Stomach smooth muscle (tissue), 2 donors: Measurements from ENCODE around the gene TYRO3.
"Not testable (repeated sequence)": the region's sequence is repeated elsewhere in the genome, so short reads cannot be mapped to it uniquely, and the experiment has no call there.

Experiments used
- H3K27ac ChIP-seq: one replicate; pipeline ENCODE4 v1.7.0; 2013; ENCODE audit warnings: mild to moderate bottlenecking, low read length, inconsistent platforms
- H3K27me3 ChIP-seq, 2 donors: one replicate each; pipeline ENCODE4 v1.7.0; 2013; ENCODE audit warnings: low read length in 2 of 2; ENCODE audit not compliant: insufficient read depth in 2 of 2, control insufficient read depth in 1 of 2
- H3K36me3 ChIP-seq, 2 donors: one replicate each; pipeline ENCODE4 v1.7.0; 2013; ENCODE audit warnings: low read length in 2 of 2; ENCODE audit not compliant: control insufficient read depth in 2 of 2, insufficient read depth in 2 of 2
- H3K4me1 ChIP-seq: one replicate; pipeline ENCODE4 v1.7.0; 2013; ENCODE audit warnings: low read length; ENCODE audit not compliant: control insufficient read depth, insufficient read depth
- H3K4me3 ChIP-seq, 2 donors: one replicate each; pipeline ENCODE4 v1.7.0; 2013; ENCODE audit warnings: low read length in 2 of 2
- H3K9ac ChIP-seq, 2 donors: one replicate each; pipeline ENCODE4 v1.7.0; 2013; ENCODE audit warnings: low read length in 2 of 2, mild to moderate bottlenecking in 1 of 2
- H3K9me3 ChIP-seq, 2 donors: one replicate each; pipeline ENCODE4 v1.7.0; 2013; ENCODE audit warnings: low read length in 2 of 2; ENCODE audit not compliant: control insufficient read depth in 2 of 2
- donor health status: healthy.
- donor health status: Pancreatic carcinoma.

Gene TYRO3

GRCh38 chr15:41564286-41564959, 5.4 kb downstream of the TYRO3 start:
- Histone ChIP-seq H3K27ac (no peak overlapping the region), H3K9ac (no peak overlapping the region), H3K36me3 (peaks cover 0 to 2% of the 10 kb centered on the region in 2 donors), H3K27me3 (no peaks in the 10 kb centered on the region), H3K4me3 (no peak overlapping the region), H3K4me1 (peaks cover 14% of the 10 kb centered on the region), H3K9me3 (no peaks in the 10 kb centered on the region)

DNA sequence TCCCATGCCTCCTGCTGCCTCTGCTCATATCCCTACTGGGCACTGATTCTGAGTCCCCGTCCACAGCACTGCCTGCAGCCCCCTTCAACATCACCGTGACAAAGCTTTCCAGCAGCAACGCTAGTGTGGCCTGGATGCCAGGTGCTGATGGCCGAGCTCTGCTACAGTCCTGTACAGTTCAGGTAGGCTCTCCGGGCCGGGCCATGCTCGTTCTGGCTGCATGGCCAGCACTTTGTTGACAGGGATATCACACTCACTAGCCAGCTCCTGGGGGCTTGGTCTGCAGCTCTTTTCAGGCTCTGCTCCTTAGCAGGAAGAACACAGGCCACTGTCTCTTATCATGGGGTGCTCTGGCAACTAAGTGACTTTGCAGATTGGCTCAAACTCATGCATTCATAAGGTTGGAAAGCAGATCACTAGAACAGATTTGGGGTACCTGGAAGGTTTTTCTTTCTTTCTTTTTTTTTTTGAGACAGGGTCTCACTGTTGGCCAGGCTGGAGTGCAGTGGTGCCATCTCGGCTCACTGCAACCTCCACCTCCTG, 6.0 kb downstream of the TYRO3 start:
- Histone ChIP-seq H3K4me3 (no peak overlapping the region), H3K4me1 (peaks cover 8% of the 10 kb centered on the region), H3K36me3 (peaks cover 3% of the 10 kb centered on the region in 2 donors), H3K27ac (no peak overlapping the region), H3K27me3 (no peaks in the 10 kb centered on the region), H3K9me3 (no peaks in the 10 kb centered on the region), H3K9ac (no peak overlapping the region)

DNA sequence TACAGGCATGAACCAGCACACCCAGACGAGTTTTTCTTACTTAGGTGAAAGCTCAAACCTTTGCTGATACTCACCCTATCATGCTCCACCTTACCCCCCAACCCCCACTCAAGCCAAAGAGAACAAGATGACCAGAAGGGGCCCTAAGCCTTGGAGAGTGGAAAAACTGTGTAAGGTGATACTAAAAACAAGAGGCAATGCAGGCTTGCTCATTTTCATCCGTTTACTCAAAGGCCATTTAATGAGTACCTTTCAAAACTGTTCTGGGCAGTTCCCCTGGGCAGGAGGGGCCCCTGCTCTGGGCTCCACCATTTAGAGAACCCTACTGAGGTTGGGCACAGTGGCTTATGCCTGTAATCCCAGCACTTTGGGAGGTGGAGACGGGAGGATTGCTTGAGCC, 6.7 kb downstream of the TYRO3 start:
- no peak overlapping the region for H3K27ac ChIP-seq
- H3K9me3 ChIP-seq = no peaks in the 10 kb centered on the region
- peaks cover 3 to 6% of the 10 kb centered on the region in 2 donors for H3K36me3 ChIP-seq
- H3K4me3 ChIP-seq = no peak overlapping the region
- H3K4me1 ChIP-seq = peaks cover 8% of the 10 kb centered on the region
- no peak overlapping the region for H3K9ac ChIP-seq
- no peaks in the 10 kb centered on the region for H3K27me3 ChIP-seq

- Histone ChIP-seq H3K9ac (no peak overlapping the region), H3K4me3 (no peak overlapping the region), H3K9me3 (no peaks in the 10 kb centered on the region), H3K27me3 (no peaks in the 10 kb centered on the region), H3K27ac (no peak overlapping the region), H3K4me1 (peaks cover 8% of the 10 kb centered on the region), H3K36me3 (peaks cover 3 to 10% of the 10 kb centered on the region in 2 donors)
Observed at GRCh38 chr15:41566121-41566885, 7.3 kb downstream of the TYRO3 start.

DNA sequence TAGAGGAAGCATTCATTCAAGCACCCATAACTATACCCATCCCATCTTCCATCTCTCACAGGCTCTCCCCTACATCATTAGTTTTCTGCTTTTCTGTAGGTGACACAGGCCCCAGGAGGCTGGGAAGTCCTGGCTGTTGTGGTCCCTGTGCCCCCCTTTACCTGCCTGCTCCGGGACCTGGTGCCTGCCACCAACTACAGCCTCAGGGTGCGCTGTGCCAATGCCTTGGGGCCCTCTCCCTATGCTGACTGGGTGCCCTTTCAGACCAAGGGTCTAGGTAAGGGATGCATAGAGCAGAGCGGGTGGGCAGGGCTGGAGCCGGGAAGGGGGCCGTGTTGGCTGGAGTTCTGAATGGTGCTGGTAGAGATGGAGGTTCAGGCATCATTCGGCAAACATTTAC, 8.2 kb downstream of the TYRO3 start:
- Histone ChIP-seq H3K9me3 (no peaks in the 10 kb centered on the region), H3K36me3 (peaks cover 3 to 13% of the 10 kb centered on the region in 2 donors), H3K4me1 (peaks cover 4% of the 10 kb centered on the region), H3K9ac (no peak overlapping the region), H3K4me3 (no peak overlapping the region), H3K27me3 (no peaks in the 10 kb centered on the region), H3K27ac (no peak overlapping the region)

DNA sequence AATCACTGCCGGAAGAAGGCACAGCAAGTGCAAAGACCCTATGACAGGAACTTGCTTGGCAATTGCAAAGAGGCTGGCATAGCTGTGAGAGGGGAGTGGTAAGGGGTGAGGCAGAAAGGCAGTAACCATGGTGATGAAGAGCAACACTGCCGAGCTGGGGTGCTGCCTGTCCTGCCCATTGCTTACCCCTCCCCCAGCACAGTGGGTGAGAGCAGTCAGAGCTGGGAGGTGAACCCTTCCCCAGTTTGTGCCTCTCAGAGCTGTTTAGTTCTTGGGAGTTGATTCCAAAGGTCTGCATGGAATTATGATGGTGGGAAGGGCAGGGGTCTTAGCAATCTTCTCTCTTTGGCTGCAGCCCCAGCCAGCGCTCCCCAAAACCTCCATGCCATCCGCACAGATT, 8.8 kb downstream of the TYRO3 start:
- Histone ChIP-seq H3K9ac (no peak overlapping the region), H3K4me3 (no peak overlapping the region), H3K27ac (no peak overlapping the region), H3K27me3 (no peaks in the 10 kb centered on the region), H3K9me3 (no peaks in the 10 kb centered on the region), H3K4me1 (peaks cover under 1% of the 10 kb centered on the region), H3K36me3 (peaks cover 3 to 13% of the 10 kb centered on the region in 2 donors)

DNA sequence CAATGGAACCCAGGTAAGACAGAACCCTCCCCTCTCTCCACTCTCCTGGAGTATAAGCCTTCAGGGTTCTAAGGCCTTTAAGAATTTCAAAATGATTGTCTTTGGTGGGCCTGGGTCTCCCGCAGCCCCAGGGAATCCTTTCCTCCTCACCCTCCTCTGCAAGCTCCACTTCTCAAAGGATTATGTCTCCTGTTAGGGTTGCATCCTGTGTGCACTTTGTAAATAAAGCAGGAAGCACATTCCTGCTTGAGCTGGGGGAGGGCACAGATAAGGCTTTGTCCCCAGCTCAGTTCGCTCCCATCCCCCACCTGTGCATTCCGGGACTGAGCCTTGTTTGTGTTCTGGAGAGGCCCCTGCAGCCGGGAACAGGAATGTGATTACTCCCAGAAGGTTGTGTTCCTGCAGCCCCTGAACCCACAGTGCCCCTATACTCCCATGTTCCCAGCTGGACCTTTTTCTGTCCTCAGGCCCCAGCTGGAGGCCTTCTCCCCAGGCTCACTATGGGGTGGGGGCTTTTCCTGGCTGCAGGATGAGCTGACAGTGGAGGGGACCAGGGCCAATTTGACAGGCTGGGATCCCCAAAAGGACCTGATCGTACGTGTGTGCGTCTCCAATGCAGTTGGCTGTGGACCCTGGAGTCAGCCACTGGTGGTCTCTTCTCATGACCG, 9.5 kb downstream of the TYRO3 start:
- no peaks in the 10 kb centered on the region for H3K27me3 ChIP-seq
- no peak overlapping the region for H3K9ac ChIP-seq
- no peak overlapping the region for H3K4me3 ChIP-seq
- H3K36me3 ChIP-seq = peaks cover 3 to 12% of the 10 kb centered on the region in 2 donors
- no peak overlapping the region for H3K27ac ChIP-seq
- no peaks in the 10 kb centered on the region for H3K9me3 ChIP-seq
- H3K4me1 ChIP-seq = no peaks in the 10 kb centered on the region

- H3K27ac ChIP-seq, H3K9ac ChIP-seq, H3K4me3 ChIP-seq, H3K9me3 ChIP-seq, H3K27me3 ChIP-seq, H3K4me1 ChIP-seq: not testable (repeated sequence)
- H3K36me3 ChIP-seq = peaks cover 3 to 12% of the 10 kb centered on the region in 2 donors
Observed at GRCh38 chr15:41569232-41569631, 10.2 kb downstream of the TYRO3 start.

DNA sequence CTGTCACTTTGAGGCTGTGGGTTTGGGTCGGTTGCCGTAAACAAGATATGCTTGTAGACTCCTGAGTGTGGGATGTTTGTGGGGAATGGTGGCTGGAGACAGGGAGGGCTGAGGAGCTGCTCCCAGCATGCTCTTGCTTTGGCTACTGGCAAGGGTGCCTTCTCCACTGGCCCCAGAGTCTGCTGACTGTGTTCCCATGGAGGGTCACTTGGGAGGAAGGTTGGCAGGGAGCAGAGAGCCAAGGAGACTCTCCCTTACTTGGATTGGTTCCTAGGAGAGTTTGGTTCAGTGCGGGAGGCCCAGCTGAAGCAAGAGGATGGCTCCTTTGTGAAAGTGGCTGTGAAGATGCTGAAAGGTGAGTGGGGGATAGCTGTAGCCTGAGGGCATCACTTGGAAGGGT, 11.8 kb downstream of the TYRO3 start:
- H3K9me3 ChIP-seq = no peaks in the 10 kb centered on the region
- H3K27me3 ChIP-seq = no peaks in the 10 kb centered on the region
- H3K4me3 ChIP-seq = no peak overlapping the region
- no peaks in the 10 kb centered on the region for H3K4me1 ChIP-seq
- H3K36me3 ChIP-seq = peaks cover 3 to 12% of the 10 kb centered on the region in 2 donors
- H3K27ac ChIP-seq = no peak overlapping the region
- H3K9ac ChIP-seq = no peak overlapping the region

DNA sequence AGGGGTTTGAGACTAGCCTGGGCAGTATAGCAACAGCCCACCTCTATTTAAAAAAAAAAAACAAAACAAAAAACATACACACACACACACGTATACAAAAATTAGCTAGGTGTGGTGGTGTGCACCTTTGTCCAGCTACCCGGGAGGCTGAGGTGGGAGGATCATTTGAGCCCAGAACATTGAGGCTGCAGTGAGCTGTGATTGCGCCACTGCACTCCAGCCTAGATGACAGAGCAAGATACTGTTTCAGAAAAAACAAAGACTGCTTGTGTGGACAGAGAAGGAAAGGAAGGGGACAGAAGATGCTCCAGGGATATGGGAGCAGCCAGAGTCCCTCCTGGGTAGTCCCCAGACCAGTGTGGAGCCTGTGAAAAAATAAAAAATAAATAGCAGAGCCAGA, 12.9 kb downstream of the TYRO3 start:
- no peaks in the 10 kb centered on the region for H3K27me3 ChIP-seq
- no peak overlapping the region for H3K4me3 ChIP-seq
- H3K4me1 ChIP-seq = no peaks in the 10 kb centered on the region
- no peak overlapping the region for H3K27ac ChIP-seq
- H3K36me3 ChIP-seq = peaks cover 3 to 12% of the 10 kb centered on the region in 2 donors
- H3K9ac ChIP-seq = no peak overlapping the region
- no peaks in the 10 kb centered on the region for H3K9me3 ChIP-seq
